ENCODE data around the gene GNAS-AS1.

Gene GNAS-AS1

DNA sequence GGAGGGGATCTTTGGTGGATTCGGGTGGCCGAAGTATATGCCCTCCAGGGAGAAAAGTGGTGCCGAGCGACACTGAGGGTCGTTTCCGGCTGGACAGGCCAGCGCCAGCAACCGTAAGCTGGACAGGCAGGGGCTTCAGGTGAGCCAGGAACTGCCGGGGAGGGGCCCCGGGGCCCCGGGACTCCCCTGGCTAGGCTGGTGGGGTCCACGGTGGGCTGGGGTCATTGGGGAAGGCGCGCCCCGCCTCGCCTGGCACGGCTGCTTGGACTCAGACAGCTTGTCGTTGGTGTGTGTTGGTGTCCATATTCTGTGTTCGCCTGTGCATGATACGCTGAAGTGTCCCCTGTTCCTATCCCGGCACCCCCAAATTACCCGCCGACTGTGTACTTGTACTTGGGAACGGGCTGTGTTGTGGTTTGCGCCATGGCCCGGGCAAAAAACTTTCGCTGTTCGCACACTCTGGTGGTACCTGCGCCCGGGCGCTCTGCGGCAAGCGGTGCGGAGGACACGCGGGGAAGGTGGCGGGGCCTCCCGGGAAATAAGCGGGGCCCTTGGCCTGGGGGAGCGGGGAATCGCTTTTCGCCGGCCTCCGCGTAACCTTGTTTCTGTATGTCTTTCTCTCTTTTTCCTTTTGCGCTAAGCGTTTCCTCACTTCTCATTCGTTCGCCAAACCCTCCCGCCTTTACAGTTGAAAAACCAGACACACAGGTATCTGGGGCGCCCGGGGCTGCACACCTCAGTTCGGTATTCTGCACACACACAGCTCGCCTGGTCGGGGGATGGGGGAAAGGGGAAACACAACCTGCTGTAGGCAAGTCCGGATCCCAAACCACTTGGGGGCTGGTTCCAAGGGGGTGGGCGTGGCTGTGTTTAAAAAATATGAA, 5.0 kb upstream of the GNAS-AS1 start:
- DNase-seq, result peak; percentile 16

DNA sequence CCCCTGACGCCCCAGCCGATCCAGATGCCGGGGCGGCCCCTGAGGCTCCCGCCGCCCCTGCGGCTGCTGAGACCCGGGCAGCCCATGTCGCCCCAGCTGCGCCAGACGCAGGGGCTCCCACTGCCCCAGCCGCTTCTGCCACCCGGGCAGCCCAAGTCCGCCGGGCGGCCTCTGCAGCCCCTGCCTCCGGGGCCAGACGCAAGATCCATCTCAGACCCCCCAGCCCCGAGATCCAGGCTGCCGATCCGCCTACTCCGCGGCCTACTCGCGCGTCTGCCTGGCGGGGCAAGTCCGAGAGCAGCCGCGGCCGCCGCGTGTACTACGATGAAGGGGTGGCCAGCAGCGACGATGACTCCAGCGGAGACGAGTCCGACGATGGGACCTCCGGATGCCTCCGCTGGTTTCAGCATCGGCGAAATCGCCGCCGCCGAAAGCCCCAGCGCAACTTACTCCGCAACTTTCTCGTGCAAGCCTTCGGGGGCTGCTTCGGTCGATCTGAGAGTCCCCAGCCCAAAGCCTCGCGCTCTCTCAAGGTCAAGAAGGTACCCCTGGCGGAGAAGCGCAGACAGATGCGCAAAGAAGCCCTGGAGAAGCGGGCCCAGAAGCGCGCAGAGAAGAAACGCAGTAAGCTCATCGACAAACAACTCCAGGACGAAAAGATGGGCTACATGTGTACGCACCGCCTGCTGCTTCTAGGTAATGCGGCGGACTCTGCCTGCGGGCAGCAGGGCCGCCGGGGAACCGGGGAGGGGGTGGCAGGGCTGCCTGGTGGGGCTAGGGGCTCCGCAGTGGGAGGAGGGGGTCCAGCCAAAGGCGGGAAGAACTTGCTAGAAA, 4.2 kb upstream of the GNAS-AS1 start:
- DNase-seq, result no peak

DNA sequence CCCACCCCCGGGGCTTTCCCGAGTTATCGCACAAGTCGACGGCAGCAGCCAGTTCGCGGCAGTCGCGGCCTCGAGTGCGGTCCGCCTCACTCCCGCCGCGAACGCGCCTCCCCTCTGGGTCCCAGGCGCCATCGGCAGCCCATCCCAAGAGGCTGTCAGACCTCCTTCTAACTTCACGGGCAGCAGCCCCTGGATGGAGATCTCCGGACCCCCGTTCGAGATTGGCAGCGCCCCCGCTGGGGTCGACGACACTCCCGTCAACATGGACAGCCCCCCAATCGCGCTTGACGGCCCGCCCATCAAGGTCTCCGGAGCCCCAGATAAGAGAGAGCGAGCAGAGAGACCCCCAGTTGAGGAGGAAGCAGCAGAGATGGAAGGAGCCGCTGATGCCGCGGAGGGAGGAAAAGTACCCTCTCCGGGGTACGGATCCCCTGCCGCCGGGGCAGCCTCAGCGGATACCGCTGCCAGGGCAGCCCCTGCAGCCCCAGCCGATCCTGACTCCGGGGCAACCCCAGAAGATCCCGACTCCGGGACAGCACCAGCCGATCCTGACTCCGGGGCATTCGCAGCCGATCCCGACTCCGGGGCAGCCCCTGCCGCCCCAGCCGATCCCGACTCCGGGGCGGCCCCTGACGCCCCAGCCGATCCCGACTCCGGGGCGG, 3.4 kb upstream of the GNAS-AS1 start:
- DNase-seq, result no peak

DNA sequence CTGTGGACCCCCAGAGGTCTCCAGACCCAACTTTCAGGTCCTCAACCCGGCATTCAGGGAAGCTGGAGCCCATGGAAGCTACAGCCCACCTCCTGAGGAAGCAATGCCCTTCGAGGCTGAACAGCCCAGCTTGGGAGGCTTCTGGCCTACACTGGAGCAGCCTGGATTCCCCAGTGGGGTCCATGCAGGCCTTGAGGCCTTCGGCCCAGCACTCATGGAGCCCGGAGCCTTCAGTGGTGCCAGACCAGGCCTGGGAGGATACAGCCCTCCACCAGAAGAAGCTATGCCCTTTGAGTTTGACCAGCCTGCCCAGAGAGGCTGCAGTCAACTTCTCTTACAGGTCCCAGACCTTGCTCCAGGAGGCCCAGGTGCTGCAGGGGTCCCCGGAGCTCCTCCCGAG, 2.8 kb upstream of the GNAS-AS1 start:
- no peak for DNase-seq

DNA sequence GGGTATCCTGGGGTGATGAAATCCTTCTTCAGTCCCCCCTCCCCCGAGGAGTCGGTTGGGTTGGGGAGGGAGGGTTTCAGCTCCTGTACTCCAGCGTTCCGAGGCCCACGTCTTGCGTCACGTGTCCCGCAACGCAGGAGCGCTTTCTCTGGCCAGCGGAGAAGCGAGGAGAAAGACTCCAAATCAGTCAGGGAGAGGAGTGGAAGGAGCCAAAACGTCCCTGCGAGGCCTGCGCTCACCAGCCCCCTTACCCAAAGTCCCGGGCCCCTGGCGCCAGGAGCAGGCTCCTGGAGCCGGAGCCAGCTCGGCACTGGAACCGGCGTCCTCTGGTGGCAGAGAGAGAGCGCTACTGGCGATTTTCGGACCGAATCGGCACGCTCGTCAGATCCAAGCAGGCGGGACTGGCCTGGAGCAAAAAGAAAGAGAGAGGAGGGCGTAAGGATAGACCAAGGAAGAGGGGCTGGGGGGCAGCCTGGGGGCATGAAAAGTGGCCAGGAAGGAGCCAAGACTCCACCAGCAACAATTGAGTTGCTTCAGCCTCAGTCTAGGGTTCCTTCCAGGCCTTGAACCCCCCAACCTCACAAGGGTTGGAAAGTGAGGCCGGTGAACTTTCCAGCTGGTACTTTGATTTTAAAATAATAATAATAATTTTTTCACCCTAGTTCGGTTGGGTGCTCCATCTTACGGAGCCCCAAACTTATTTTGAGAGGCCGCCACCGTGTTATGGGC, 2.0 kb upstream of the GNAS-AS1 start, which contains the start of gene GNAS:
GNAS (plus strand) TSS at position 174 of the 729 bp plus-strand sequence.
- peak; percentile 27 for DNase-seq

DNA sequence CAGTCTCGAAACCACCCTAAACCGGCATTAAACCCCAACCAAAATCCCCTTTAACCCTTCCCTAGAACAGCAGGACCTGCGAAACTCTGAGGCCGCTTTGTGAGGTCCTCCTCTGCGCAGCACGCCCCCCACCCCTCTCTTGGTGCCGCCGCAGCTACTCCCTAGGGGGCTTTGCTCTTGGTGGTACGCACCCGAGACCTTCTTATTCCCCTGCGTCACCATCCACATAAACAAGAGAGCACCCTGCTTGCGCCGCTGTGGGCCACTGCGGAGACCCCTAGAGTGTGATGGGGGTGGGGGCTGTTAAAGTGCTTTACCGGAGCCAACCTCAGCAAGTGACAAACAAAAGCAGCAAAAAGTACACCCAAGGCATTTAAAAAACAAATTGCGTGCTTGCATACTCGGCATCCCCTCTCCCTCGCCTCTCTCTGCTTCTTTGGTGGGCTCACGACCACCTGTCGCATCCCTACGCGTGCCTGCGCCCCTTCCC, 1.3 kb upstream of the GNAS-AS1 start:
- no peak for DNase-seq

DNA sequence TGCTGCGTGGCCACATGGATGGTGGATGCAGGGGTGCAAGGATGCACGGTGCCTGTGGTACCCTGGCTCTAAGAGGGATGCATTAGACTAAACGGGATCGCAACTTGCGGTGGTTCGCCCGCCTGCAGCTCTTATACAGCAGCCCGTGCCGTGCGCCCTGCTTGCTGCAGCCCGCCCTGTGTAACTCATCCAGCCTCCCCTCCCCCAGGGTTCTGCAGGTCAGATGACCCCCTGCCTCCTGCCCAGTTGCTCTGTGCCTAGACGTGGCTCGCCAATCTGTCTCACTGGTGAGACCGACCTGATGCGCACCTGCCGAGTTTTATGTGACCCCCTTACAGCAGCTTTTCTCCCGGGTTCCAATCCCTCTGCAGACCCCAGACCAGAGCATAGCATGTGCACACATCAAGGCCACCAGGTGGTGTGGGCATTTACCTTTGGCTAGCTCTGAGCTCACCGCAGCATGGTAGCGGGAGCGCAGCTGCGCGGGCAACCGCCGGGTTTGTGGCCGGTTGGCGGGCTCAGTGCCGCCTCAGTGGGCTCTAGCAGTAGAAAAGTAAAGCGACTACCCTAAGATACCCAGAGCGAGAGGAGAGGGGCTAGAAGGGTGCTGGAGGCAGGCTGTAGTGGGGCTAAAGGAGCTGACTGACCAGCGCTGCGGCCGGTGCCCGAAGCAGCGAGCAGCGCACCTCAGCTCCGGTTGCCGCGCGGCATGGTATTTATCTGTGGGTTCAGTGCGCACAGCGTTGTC, 693 bp upstream of the GNAS-AS1 start:
- DNase-seq, result no peak

DNA sequence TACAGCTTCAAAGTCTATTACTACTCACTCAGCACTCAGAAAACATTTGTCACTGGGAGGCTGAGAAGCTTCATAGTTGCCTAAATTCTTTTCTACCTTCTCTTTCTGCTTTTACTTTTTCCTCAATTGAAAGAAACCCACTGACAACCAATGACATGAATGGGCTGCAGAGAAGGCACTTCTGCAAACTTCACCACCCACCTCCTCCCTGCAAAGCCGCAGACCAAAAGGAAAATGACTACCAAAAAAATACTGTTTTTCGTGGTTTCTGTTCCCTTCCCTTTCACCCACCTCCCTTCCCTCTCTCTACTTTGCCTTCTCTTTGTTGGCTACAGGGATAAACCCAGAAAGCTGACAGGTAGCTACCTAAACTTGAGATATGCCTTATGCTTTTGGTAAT, 3.2 kb downstream of the GNAS-AS1 start:
- DNase-seq, result no peak

DNA sequence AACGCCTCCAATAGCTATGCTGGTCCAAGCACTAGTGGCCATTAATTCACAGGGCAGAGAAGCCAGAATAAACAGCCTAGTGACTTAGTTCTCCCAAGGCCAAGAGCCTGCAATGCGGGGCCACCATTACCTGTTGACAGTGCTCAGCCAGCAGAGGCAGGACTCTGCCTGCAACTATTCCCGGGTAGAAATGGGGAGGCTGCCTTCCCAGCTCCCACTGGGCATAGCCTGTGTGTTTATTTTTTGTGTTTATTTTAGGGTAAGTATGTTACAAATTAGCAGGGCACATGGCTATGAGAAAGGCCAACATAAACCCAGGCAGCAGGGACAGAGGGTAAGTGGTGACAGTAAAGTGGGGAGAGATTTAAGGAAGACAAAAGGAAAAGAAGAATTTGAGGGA, 5.0 kb downstream of the GNAS-AS1 start:
- DNase-seq, result no peak

DNA sequence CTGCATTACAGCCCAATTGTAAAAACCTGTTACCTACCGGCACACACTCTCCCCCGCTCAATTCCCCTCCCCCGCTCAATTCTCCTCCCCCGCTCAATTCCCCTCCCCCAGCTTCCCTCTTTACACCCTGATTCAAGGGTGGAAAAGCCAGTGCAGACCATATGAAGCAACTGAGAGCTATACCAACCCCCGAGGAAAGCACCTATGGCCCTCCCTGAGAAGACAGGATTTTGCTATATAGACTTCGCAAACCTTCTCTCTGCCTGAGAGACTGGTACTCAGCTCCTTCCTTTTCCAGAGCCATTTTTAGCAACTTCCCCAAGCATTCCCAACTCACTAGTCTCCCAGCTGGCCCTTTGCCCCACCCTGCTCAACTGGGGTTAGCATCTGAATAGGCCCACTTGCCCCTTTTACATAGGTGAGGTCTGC, 7.6 kb downstream of the GNAS-AS1 start:
- DNase-seq, result no peak

DNA sequence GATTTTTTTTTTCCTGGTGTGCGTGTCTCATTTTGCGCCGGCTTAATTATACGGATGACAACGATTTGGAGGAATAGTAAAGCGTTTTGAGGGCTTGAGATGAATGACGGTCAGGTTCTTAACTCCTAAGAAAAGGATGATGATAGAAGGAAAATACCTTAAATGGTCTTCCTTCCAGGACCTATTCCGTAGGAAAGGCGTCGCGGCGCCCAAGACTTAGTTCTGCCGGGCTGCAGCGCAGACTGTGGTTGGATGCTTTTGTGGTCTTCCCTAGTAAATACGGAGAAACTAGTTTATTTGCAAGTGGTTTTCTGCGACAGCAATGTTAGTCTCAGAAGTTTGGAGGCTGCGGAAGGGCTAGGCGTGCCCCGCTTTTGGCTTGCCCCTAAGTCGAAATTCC, 8.4 kb downstream of the GNAS-AS1 start:
- DNase-seq, result no peak

DNA sequence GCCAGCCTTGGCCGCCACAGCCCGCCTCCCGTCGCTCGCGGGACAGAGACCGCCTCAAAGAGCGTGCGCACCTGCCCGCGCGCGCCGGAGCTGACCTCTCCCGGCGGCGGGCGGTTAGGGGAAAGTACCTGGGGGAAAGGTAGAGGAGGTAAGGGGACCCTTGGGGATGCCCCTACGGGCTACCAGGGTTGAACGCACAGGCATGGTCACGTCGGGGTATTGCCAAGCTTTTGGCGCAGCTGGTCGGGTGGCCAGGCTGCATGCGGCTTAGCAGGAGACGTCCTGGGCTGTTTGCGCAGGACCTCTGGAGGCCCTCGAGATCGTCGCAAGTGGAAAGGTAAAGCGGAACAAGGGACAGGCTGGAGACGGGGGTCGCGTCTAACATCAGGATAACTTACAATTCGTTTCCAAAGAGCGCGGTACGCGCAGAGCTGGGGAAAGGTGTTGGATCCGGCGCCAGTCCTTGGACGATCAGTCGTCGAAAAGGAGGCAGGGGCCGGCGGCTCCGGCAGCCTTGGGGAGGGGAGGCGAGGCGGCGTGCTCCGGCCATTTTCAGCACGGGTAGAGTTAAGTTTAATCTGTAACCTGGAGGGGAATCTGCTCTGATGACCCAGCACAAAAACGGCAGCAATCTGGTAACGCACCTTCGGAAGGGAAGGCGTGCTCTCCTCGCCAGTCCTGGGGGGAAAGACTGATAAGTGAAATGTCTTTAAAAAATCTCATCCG, 9.0 kb downstream of the GNAS-AS1 start:
- no peak for DNase-seq

DNA sequence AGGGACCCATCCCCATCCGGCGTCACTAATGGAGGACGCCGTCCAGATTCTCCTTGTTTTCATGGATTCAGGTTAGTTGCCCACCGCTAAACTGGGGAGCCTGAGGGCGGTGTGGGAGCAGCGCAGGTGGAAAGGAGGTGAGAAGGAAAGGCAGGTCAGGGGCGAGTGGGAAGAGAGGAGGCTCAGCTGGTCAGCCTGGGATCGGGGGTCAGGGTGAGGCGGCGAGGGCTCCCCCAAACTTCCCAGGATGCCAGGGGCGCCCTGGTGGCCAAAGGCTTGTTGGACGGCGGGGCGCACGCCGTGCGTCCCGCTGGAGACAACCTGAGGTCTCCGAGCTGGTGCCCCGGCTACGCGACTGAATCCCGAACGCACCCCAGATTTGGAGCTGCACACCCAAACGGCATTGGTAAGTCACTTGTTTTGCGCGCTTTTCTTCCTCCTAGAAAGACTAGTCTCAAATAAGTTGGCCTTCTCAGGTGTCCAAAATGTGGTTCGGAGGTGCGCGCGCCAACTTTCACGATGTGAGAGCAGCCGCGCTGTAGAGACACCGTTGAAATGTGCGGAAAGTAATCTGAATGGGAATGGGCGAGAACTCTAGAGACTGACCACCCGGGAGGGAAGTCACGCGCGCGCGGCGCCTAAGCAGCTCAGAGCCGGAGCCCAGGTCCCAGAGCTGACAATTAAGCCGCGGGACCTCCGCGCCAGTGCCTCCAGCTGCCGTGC, 9.7 kb downstream of the GNAS-AS1 start:
- no peak for DNase-seq

DNA sequence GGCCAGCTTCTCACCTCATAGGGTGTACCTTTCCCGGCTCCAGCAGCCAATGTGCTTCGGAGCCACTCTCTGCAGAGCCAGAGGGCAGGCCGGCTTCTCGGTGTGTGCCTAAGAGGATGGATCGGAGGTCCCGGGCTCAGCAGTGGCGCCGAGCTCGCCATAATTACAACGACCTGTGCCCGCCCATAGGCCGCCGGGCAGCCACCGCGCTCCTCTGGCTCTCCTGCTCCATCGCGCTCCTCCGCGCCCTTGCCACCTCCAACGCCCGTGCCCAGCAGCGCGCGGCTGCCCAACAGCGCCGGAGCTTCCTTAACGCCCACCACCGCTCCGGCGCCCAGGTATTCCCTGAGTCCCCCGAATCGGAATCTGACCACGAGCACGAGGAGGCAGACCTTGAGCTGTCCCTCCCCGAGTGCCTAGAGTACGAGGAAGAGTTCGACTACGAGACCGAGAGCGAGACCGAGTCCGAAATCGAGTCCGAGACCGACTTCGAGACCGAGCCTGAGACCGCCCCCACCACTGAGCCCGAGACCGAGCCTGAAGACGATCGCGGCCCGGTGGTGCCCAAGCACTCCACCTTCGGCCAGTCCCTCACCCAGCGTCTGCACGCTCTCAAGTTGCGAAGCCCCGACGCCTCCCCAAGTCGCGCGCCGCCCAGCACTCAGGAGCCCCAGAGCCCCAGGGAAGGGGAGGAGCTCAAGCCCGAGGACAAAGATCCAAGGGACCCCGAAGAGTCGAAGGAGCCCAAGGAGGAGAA, 10.5 kb downstream of the GNAS-AS1 start:
- no peak for DNase-seq

DNA sequence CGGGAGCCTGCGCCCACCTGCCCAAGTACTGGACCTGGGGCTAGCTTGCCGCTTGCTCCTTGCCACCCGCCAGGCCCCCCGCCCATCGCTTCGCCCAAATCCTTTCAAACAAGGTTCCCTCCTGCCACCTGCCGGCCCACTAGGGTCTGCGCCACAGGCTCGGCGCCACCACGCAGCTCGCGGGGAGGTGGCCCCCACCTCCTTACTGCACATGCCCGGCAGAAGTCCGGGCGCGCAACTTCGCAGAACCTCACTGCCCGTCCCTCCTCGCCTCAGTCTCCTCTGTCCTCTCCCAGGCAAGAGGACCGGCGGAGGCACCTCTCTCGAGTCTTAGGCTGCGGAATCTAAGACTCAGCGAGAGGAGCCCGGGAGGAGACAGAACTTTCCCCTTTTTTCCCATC, 11.2 kb downstream of the GNAS-AS1 start:
- peak; percentile 68 for DNase-seq

DNA sequence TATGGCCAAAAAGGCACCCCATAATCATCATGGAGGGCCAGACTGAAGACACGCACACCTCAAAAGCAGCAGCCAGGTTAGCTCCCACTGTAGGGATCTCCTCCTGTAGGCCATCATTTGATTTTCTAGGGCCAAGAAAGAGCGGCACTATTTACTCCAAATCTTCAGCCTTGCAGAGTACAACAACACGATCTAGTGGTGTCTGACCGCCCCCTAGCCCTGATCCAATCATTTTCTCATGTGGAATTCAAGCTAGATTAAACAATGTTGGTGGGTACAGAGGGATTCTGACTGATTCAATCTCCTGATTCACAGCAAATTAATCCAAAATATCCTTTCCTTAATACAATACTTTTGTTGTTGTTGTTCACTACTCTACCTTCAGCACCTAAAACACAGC, 12.5 kb downstream of the GNAS-AS1 start:
- no peak for DNase-seq

DNA sequence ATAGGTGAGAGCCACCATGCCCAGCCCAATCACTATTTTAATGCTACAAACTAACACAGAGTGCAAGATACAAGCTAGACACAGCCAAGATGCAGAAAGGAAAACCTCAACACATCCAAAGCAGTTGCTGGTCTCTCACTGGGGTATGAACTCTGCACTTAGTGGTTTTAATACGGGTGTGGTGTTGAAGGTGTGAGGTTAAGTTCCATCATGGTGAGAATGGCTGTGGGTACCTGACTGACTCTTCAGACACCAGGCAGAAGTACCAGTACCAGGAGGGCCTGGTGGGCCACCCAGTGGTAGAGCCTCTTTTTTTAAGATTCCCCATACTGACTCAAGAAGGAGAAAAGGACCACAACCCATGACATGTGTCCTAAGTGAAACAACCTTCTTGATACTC, 13.0 kb downstream of the GNAS-AS1 start:
- no peak for DNase-seq

DNA sequence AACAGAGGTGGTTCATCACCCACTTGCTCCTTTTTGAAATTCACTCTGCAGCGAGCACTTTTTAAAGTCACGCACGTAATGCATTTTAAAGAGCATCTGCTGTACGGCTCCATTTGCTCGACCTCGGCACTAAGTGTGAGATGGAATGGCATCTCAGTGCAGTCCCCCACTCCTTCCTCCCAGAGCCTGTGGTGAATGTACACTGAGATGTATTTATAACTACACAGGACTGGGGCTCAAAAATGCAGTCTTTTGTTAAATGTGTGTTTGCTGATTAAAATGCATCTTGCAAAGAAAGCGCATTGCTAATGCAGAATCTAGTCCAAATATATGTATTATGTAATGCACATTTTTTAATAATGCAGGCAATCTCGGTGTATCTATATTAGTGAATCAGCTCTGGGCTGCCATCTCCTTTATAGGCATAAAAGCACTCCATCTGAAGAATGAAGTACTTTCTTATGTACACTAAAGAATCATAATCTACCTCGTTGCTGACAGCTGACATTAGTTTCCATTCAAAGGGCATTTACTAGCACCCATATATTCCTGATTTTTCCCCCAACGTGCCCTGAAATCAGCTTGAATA, 14.0 kb downstream of the GNAS-AS1 start:
- no peak for DNase-seq

DNA sequence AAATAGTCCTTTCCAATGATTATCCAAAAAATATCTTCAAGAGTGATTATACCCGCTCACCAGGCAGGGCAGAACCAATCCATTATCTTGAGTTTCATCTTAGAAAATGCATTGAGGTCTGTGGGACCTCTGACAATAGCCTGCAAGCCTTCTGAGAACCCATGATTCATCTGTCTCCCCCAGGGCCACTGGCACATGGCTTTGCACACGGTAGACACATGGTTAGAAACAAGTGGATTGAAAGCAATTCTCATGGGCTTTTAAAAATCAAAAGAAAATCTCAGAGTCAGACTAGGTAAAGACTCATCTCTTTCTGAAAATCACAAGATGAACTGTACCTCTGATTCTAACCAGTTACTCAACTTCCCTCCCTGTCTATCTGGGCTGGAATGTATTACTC, 15.5 kb downstream of the GNAS-AS1 start:
- no peak for DNase-seq

Measured in NCI-H526 treated with DMSO at 0.1 percent for 48 hours (cell line).